GM12878 (cell line): ENCODE measurements around the gene ARHGAP40. TPM values are rescaled to one million over a fixed set of nuclear protein-coding genes. Genes with fewer than 3 reads are reported as not detected.

Source experiments
- ATAC-seq: fragments of 200-7000 bp; cut with Tn5 transposase; 3 replicates; pipeline ENCODE4 v1.9.1; 2020; ENCODE audit warnings: mild to moderate bottlenecking, moderate library complexity
- BruUV-seq: library from RNA; stranded (reverse); fragments of 400-500 nt; replicated peaks from 2 replicates; lab custom pipeline; 2021; lab: Mats Ljungman, UMichigan
- CTCF ChIA-PET: fragments of 300-600 bp; sonication (Branson Sonifier 250); formaldehyde crosslinking; extraction: SDS; loops from one replicate; lab custom pipeline; 2021; ENCODE audit warnings: inconsistent platforms; lab: Yijun Ruan, JAX
- POLR2A ChIA-PET: fragments of 350-600 bp; formaldehyde crosslinking; extraction: SDS; loops from one replicate; lab custom pipeline; 2021; ENCODE audit warnings: inconsistent platforms; lab: Charles Lee
- RAD21 ChIA-PET: fragments of 300-600 bp; sonication (Branson Sonifier 250); formaldehyde crosslinking; loops from one replicate; lab custom pipeline; 2023; ENCODE audit warnings: antibody characterized with exemption; ENCODE audit not compliant: unreplicated experiment; lab: Charles Lee
- SMC1A ChIA-PET: fragments of 300-600 bp; sonication (Branson Sonifier 250); formaldehyde crosslinking; loops from one replicate; lab custom pipeline; 2023; ENCODE audit not compliant: unreplicated experiment, uncharacterized antibody; lab: Charles Lee
- DNase-seq: peaks from one replicate; pipeline ENCODE4 v3.0.0-alpha.2; 2011; ENCODE audit warnings: low read depth, low spot score
- FAIRE-seq: peaks from 3 replicates; lab custom pipeline; 2011; peaks lifted over from hg19 to GRCh38; lab: Jason Lieb, UNC
- H2AFZ ChIP-seq: 2 replicates; pipeline ENCODE4 v1.6.0; 2011; ENCODE audit warnings: low read depth, low read length, control low read depth; ENCODE audit not compliant: control insufficient read depth
- H3K27ac ChIP-seq: 2 replicates; pipeline ENCODE4 v1.5.1; 2011; ENCODE audit warnings: control low read depth; ENCODE audit not compliant: control insufficient read depth, insufficient read depth
- H3K27me3 ChIP-seq, 2 experiments: replicated peaks in 1 of 2; 2 replicates each; pipeline versions ENCODE4 v1.6.0 to v1.6.1; 2011; ENCODE audit warnings: low read length in 1 of 2; ENCODE audit not compliant: control insufficient read depth in 2 of 2, insufficient read depth in 2 of 2
- H3K36me3 ChIP-seq, 2 experiments: 2 replicates each; pipeline ENCODE4 v1.5.1; 2011; ENCODE audit warnings: low read length in 1 of 2; ENCODE audit not compliant: control insufficient read depth in 2 of 2, insufficient read depth in 2 of 2
- H3K4me1 ChIP-seq: 2 replicates; pipeline ENCODE4 v1.6.1; 2011; ENCODE audit warnings: mild to moderate bottlenecking, low read length, moderate library complexity, mixed read lengths; ENCODE audit not compliant: control insufficient read depth, insufficient read depth
- H3K4me2 ChIP-seq: 2 replicates; pipeline ENCODE4 v1.6.0; 2011; ENCODE audit warnings: control low read depth; ENCODE audit not compliant: control insufficient read depth, insufficient read depth
- H3K4me3 ChIP-seq: fragments of 200-600 bp; sonication (generic); 2 replicates; pipeline ENCODE4 v1.5.1; 2016
- H3K79me2 ChIP-seq: 2 replicates; pipeline ENCODE4 v1.6.0; 2011; ENCODE audit warnings: low read length; ENCODE audit not compliant: control insufficient read depth, insufficient read depth
- H3K9ac ChIP-seq: 2 replicates; pipeline ENCODE4 v1.8.0; 2011; ENCODE audit warnings: low read length, control low read depth, mixed read lengths; ENCODE audit not compliant: control insufficient read depth, insufficient read depth
- H3K9me3 ChIP-seq: replicated peaks from 3 replicates; pipeline ENCODE4 v1.5.1; 2011; ENCODE audit warnings: mild to moderate bottlenecking, low read length; ENCODE audit not compliant: control insufficient read depth, insufficient read depth
- H4K20me1 ChIP-seq: 2 replicates; pipeline ENCODE4 v1.6.0; 2011; ENCODE audit not compliant: control insufficient read depth, insufficient read depth
- BACH1 ChIP-seq: fragments of 450-650 bp; IDR thresholded peaks from 2 replicates; pipeline ENCODE4 v1.6.1; 2017; ENCODE audit warnings: mild to moderate bottlenecking, borderline replicate concordance
- RELB ChIP-seq: fragments of 450-650 bp; IDR thresholded peaks from 2 replicates; pipeline ENCODE4 v1.6.1; 2017; ENCODE audit warnings: low read depth, mild to moderate bottlenecking, moderate library complexity
- WGBS: methylation state at CpG from one replicate; pipeline ENCODE4 v1.1.6; 2016; ENCODE audit warnings: low lambda C conversion rate; ENCODE audit not compliant: insufficient replicate concordance, insufficient coverage; ENCODE audit errors: missing lambda C conversion rate; 5-methylcytosine and 5-hydroxymethylcytosine counted together
- in situ Hi-C: fragments of 300-500 bp; cut with MboI; formaldehyde crosslinking; loops from 9 replicates; pipeline ENCODE4 v1.14.3; 2018; ENCODE audit warnings: mixed read lengths
- intact Hi-C: fragments of 100-400 bp; cut with micrococcal nuclease; formaldehyde crosslinking; loops from one replicate; pipeline ENCODE4 v1.14.2; 2022; ENCODE audit not compliant: unreplicated experiment
- polyA plus RNA-seq, 11 experiments: library from polyadenylated mRNA; depleted of rRNA in 4 of 11; unstranded in 6 of 11; stranded (reverse) in 5 of 11; fragments of >200 nt; fragmentation: Nextera tagmentation in 4 of 11; fragmentation: Illumina TruSeq in 1 of 11; extraction: Ambion mirVana in 4 of 11; extraction: Trizol in 1 of 11; gene quantifications; 1 replicate in 1 of 11; 2 replicates in 10 of 11; pipeline versions ENCODE4 v1.2.1 to v1.2.3, GENCODE V29; 2011 to 2016; ENCODE audit warnings: inconsistent platforms in 2 of 11, missing spikeins in 2 of 11, low read depth in 1 of 11
- total RNA-seq, 4 experiments: library from RNA; depleted of rRNA in 3 of 4; stranded (reverse); fragments of >200 nt in 3 of 4; fragmentation: Illumina TruSeq in 1 of 4; extraction: Trizol in 1 of 4; gene quantifications; 2 replicates each; pipeline versions ENCODE4 v1.2.1 to v1.2.3, GENCODE V29; 2013 to 2021

Gene ARHGAP40
- total and polyA plus RNA-seq, 10 of the 15 experiments (the other 5 are each of a cell fraction or from before 2014, with no cell fraction given), result 0.06 to 0.07 TPM; not detected in 8

- 2% methylated on average over 5 of the region's 5 CpGs for WGBS
- H3K36me3 ChIP-seq, result no peaks in the 10 kb centered on the region
- ChIA-PET RAD21 (interaction anchor here (0.6 to 6.4 kb wide), 9 partner anchors 88 to 404 kb away, joined by 3 to 46 read pairs (median 4); partner anchors contain the start of gene ACTR5), POLR2A (no interaction called here), CTCF (interaction anchor here (0.5 to 6.8 kb wide), 14 partner anchors 9 to 404 kb away, joined by 3 to 138 read pairs (median 4); partner anchors contain the start of gene ACTR5), SMC1A (interaction anchor here (0.6 to 1.7 kb wide), 8 partner anchors 9 to 468 kb away, joined by 3 to 8 read pairs (median 4); no protein-coding TSS in a partner anchor)
- H3K9ac ChIP-seq, result no peak overlapping the region
- ATAC-seq (peak; percentile 63), DNase-seq (no peak), FAIRE-seq (peak; percentile 75)
- H3K4me1 ChIP-seq, result no peaks in the 10 kb centered on the region; the same call in none of the 2 replicates
- intact Hi-C loops (loop anchor here (5.0 kb wide), 1 partner anchor 282 kb away; the partner anchor contains the start of gene FAM83D), in situ Hi-C loops (loop anchor here (5.0 kb wide), 2 partner anchors 252 to 402 kb away; no protein-coding TSS in a partner anchor)
- peaks cover 0 to 3% of the 10 kb centered on the region in 2 experiments; a peak in 2 of 4 replicates for H3K27me3 ChIP-seq
- no peak overlapping the region for H3K4me3 ChIP-seq
- no TSS peak for BruUV-seq
- no peaks in the 10 kb centered on the region for H3K9me3 ChIP-seq
- no peak overlapping the region for H3K4me2 ChIP-seq
- TF ChIP-seq BACH1, result no peak
- peak; percentile 33; the same call in 1 of the 2 replicates for TF ChIP-seq RELB
- H3K27ac ChIP-seq, result no peak overlapping the region
- H3K79me2 ChIP-seq, result no peaks in the 10 kb centered on the region
- H4K20me1 ChIP-seq, result no peaks in the 10 kb centered on the region
- H2AFZ ChIP-seq, result no peak overlapping the region
These were observed 43.7 kb downstream of the ARHGAP40 start for GRCh38 chr20:38645351-38645750.
